ENCODE measurements around the gene MRO.
A peak's percentile ranks its signal among the peaks of the same experiment; 100 is the strongest.

- TF ChIP-seq POLR2AphosphoS5 (IDR thresholded peaks at IDR 0.05; ENCODE audit: low read depth, low read length) (no peak), POLR2A (IDR thresholded peaks at IDR 0.05; ENCODE audit: low read depth, low read length) (0 out of 2 replicates have a peak, but pooled peaks have one; percentile 39), TAF1 (IDR thresholded peaks at IDR 0.05; ENCODE audit: low read depth, low read length) (peak; percentile 28; the same call in 1 of the 2 replicates), SPI1 (IDR thresholded peaks at IDR 0.05; ENCODE audit: low read depth, low read length) (no peak)
Measured at GRCh38 chr18:50832754-50833153, 12.9 kb upstream of the MRO start.
